ENCODE results near the gene JAZF1. TPM values are rescaled to one million over a fixed set of nuclear protein-coding genes. Genes with fewer than 3 reads are reported as not detected.

JAZF1 gene
- total and polyA plus RNA-seq, 2 of the 8 experiments (the other 6 are each of a cell fraction or from before 2014, with no cell fraction given), result 2.6 to 21.8 TPM

- H3K18ac ChIP-seq (ENCODE audit: extremely low read depth, low read length), result no peak overlapping the region
- no peak overlapping the region for H3K4ac ChIP-seq (replicated peaks; ENCODE audit: insufficient read length, low read depth, low read length)
- H3K27ac ChIP-seq (ENCODE audit: low read depth, low read length), result no peak overlapping the region
- no peak overlapping the region for H3K23ac ChIP-seq (ENCODE audit: insufficient read length)
- no peak overlapping the region for H4K5ac ChIP-seq (ENCODE audit: insufficient read length, low read depth, low read length)
- H2BK120ac ChIP-seq (replicated peaks; ENCODE audit: low read depth, low read length), result no peak overlapping the region
- H3K56ac ChIP-seq (replicated peaks; ENCODE audit: insufficient read length, low read depth, low read length), result no peak overlapping the region
- POLR2A ChIA-PET (ENCODE audit: partially characterized antibody), result no interaction called here
- WGBS, 2 experiments (ENCODE audit: extremely low coverage in 1 of 2, insufficient coverage in 1 of 2, insufficient read length in 1 of 2, insufficient replicate concordance in 2 of 2, low coverage in 1 of 2, low lambda C conversion rate in 2 of 2, missing lambda C conversion rate in 1 of 2), result 65% methylated on average over 1 of the region's 1 CpG; no CpG with 5 or more reads in 1 of the 2 experiments
- no peaks in the 10 kb centered on the region for H3K36me3 ChIP-seq (ENCODE audit: control insufficient read depth in 2 of 4, insufficient read depth in 4 of 4, low read length in 3 of 4)
- H3K4me3 ChIP-seq (ENCODE audit: extremely low read depth in 1 of 4, insufficient read depth in 2 of 4, low read depth in 3 of 4, low read length in 4 of 4), result no peak overlapping the region
- H3K4me2 ChIP-seq (ENCODE audit: insufficient read depth in 1 of 2, low read depth in 2 of 2, low read length in 2 of 2), result no peak overlapping the region
- peaks cover 0 to 2% of the 10 kb centered on the region in 2 experiments; a peak in 1 of 4 replicates for H3K9me3 ChIP-seq (ENCODE audit: insufficient read depth in 2 of 2, low read depth in 1 of 2, low read length in 1 of 2)
- no peak overlapping the region for H2BK12ac ChIP-seq (ENCODE audit: low read depth, low read length)
- no peak overlapping the region for H2BK20ac ChIP-seq (ENCODE audit: low read length)
- H3K79me1 ChIP-seq (ENCODE audit: low read depth, low read length), result no peaks in the 10 kb centered on the region
- H3K14ac ChIP-seq (ENCODE audit: insufficient read length), result no peak overlapping the region
- DNase-seq (ENCODE audit: low read depth in 1 of 2, low spot score in 2 of 2), result no peak
- no peak for FAIRE-seq
- H3K9ac ChIP-seq (replicated peaks in 1 of 4; ENCODE audit: extremely low read depth in 1 of 4, low read depth in 3 of 4, low read length in 3 of 4), result no peak overlapping the region
- H2AFZ ChIP-seq (ENCODE audit: low read length), result no peak overlapping the region
- no peaks in the 10 kb centered on the region for H3K23me2 ChIP-seq (ENCODE audit: low read depth, low read length)
- no peaks in the 10 kb centered on the region for H3K79me2 ChIP-seq (ENCODE audit: control insufficient read depth in 1 of 2, insufficient read depth in 2 of 2, low read length in 2 of 2)
- H2BK5ac ChIP-seq (ENCODE audit: low read depth, low read length), result no peak overlapping the region
- peaks cover 7 to 17% (median 11%) of the 10 kb centered on the region in 4 experiments; a peak in 6 of 7 replicates for H3K4me1 ChIP-seq (replicated peaks in 1 of 4; ENCODE audit: control insufficient read depth in 3 of 4, insufficient read depth in 4 of 4, low read length in 3 of 4)
- H4K20me1 ChIP-seq (replicated peaks in 1 of 2; ENCODE audit: control insufficient read depth in 1 of 2, insufficient read depth in 2 of 2, low read length in 2 of 2), result no peaks in the 10 kb centered on the region
- no peaks in the 10 kb centered on the region for H3K27me3 ChIP-seq (replicated peaks in 1 of 4; ENCODE audit: control insufficient read depth in 3 of 4, extremely low read depth in 1 of 4, insufficient read depth in 3 of 4, low read length in 3 of 4)
- H2AK5ac ChIP-seq (ENCODE audit: low read depth, low read length), result no peak overlapping the region
- no peak overlapping the region for H4K91ac ChIP-seq (replicated peaks; ENCODE audit: insufficient read length, low read length)
- no peak overlapping the region for H2BK15ac ChIP-seq (ENCODE audit: low read length)
- H4K8ac ChIP-seq (ENCODE audit: extremely low read depth, insufficient read depth, low read length), result no peak overlapping the region
- CTCF ChIA-PET (ENCODE audit: partially characterized antibody), result no interaction called here
- TF ChIP-seq BRCA1 (IDR thresholded peaks at IDR 0.05; ENCODE audit: low read depth, low read length), result no peak
- TF ChIP-seq JUN (IDR thresholded peaks at IDR 0.05; ENCODE audit: low read depth, low read length), result no peak
- no peak for TF ChIP-seq SAP30 (IDR thresholded peaks at IDR 0.05; ENCODE audit: insufficient read depth, insufficient replicate concordance, low read length)
- no peak for TF ChIP-seq TEAD4 (IDR thresholded peaks at IDR 0.05; ENCODE audit: low read depth, low read length)
- no peak for TF ChIP-seq HDAC6 (IDR thresholded peaks at IDR 0.05; ENCODE audit: low read depth, low read length)
- no peak for TF ChIP-seq CBX8 (IDR thresholded peaks at IDR 0.05; ENCODE audit: borderline replicate concordance, low read depth, low read length)
- no peak for TF ChIP-seq CREB1 (IDR thresholded peaks at IDR 0.05)
- TF ChIP-seq EZH2 (IDR thresholded peaks at IDR 0.05; ENCODE audit: low read depth, low read length, severe bottlenecking), result no peak
- TF ChIP-seq, protein P1, sequence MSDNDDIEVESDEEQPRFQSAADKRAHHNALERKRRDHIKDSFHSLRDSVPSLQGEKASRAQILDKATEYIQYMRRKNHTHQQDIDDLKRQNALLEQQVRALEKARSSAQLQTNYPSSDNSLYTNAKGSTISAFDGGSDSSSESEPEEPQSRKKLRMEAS (IDR thresholded peaks at IDR 0.05), result no peak
- TF ChIP-seq, protein P2, sequence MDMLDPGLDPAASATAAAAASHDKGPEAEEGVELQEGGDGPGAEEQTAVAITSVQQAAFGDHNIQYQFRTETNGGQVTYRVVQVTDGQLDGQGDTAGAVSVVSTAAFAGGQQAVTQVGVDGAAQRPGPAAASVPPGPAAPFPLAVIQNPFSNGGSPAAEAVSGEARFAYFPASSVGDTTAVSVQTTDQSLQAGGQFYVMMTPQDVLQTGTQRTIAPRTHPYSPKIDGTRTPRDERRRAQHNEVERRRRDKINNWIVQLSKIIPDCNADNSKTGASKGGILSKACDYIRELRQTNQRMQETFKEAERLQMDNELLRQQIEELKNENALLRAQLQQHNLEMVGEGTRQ (IDR thresholded peaks at IDR 0.05; ENCODE audit: low read length), result no peak
- TF ChIP-seq EP300 (IDR thresholded peaks at IDR 0.05; ENCODE audit: borderline replicate concordance in 1 of 2, low read depth in 2 of 2, low read length in 2 of 2), result no peak
- TF ChIP-seq FOSL1 (IDR thresholded peaks at IDR 0.05; ENCODE audit: insufficient read depth, low read depth, low read length), result no peak
- TF ChIP-seq KDM4A (IDR thresholded peaks at IDR 0.05; ENCODE audit: low read depth, low read length, severe bottlenecking), result no peak
Measured at GRCh38 chr7:28226003-28226402, 45.4 kb upstream of the JAZF1 start.

Data from H1 (cell line).